HCT116 (cell line): ENCODE results near the gene GRPR. TPM values are rescaled to one million over a fixed set of nuclear protein-coding genes. Genes with fewer than 3 reads are reported as not detected.

Experiments used
- ATAC-seq: fragments of 200-7000 bp; cut with Tn5 transposase; 2 replicates; pipeline ENCODE4 v1.9.1; 2020; ENCODE audit warnings: mild to moderate bottlenecking, moderate library complexity
- BruUV-seq: library from RNA; stranded (reverse); fragments of 400-500 nt; replicated peaks from 2 replicates; lab custom pipeline; 2021; lab: Mats Ljungman, UMichigan
- CTCF ChIA-PET: fragments of 300-600 bp; sonication (Branson Sonifier 250); formaldehyde crosslinking; loops from one replicate; lab custom pipeline; 2021; ENCODE audit warnings: antibody characterized with exemption; lab: Charles Lee
- POLR2A ChIA-PET: fragments of 300-600, 350-600 bp; sonication (Branson Sonifier 250); formaldehyde crosslinking; loops from one replicate; lab custom pipeline; 2021; ENCODE audit warnings: antibody characterized with exemption; lab: Charles Lee
- RAD21 ChIA-PET, 2 experiments: fragments of 300-600 bp; sonication (Branson Sonifier 250); formaldehyde crosslinking; loops; one replicate each; lab custom pipeline; 2023; ENCODE audit warnings: low total read pairs in 2 of 2; ENCODE audit not compliant: uncharacterized antibody in 2 of 2, unreplicated experiment in 2 of 2, low non-redundant PET in 1 of 2; lab: Charles Lee
- DNase-seq: peaks from one replicate; pipeline ENCODE4 v3.0.0-alpha.2; 2010; ENCODE audit warnings: low read depth, low spot score
- H2AFZ ChIP-seq: fragments of 200-600 bp; shearing (Covaris generic), sonication (generic); 2 replicates; pipeline ENCODE4 v1.6.1; 2017; ENCODE audit warnings: low read depth, mixed run types, mixed read lengths, antibody characterized with exemption, low read length; ENCODE audit not compliant: poor library complexity, severe bottlenecking
- H3K27ac ChIP-seq: 2 replicates; pipeline ENCODE4 v1.5.1; 2012; ENCODE audit warnings: low read depth, low read length
- H3K27me3 ChIP-seq: fragments of 200-600 bp; sonication (generic); 2 replicates; pipeline ENCODE4 v1.6.1; 2016; ENCODE audit warnings: mixed run types, low read length, mixed read lengths; ENCODE audit not compliant: insufficient read depth
- H3K36me3 ChIP-seq, 2 experiments: fragments of 200-500 bp in 1 of 2; fragments of 200-600 bp in 1 of 2; sonication (Bioruptor generic) in 1 of 2; sonication (generic) in 1 of 2; 2 replicates each; pipeline versions ENCODE4 v1.5.1 to v1.6.1; 2014 to 2016; ENCODE audit warnings: low read length in 2 of 2, inconsistent platforms in 1 of 2, mixed read lengths in 1 of 2, mixed run types in 1 of 2; ENCODE audit not compliant: insufficient read depth in 2 of 2, control insufficient read depth in 1 of 2
- H3K4me1 ChIP-seq, 2 experiments: fragments of 200-600 bp in 1 of 2; sonication (generic) in 1 of 2; 2 replicates each; pipeline versions ENCODE4 v1.5.1 to v1.6.1; 2012 to 2017; ENCODE audit warnings: low read length in 2 of 2, inconsistent platforms in 1 of 2, mild to moderate bottlenecking in 1 of 2, mixed read lengths in 1 of 2, mixed run types in 1 of 2, moderate library complexity in 1 of 2; ENCODE audit not compliant: insufficient read depth in 2 of 2, control insufficient read depth in 1 of 2
- H3K4me2 ChIP-seq: fragments of 200-600 bp; sonication (generic); 2 replicates; pipeline ENCODE4 v1.6.1; 2017; ENCODE audit warnings: mixed run types, low read length, mixed read lengths
- H3K4me3 ChIP-seq, 2 experiments: fragments of 200-600 bp in 1 of 2; sonication (generic) in 1 of 2; replicated peaks in 1 of 2; 2 replicates each; pipeline ENCODE4 v1.5.1; 2011 to 2016; ENCODE audit warnings: low read length in 2 of 2, control low read depth in 1 of 2, low read depth in 1 of 2, mild to moderate bottlenecking in 1 of 2, mixed read lengths in 1 of 2, mixed run types in 1 of 2
- H3K79me2 ChIP-seq: fragments of 200-600 bp; sonication (generic); 2 replicates; pipeline ENCODE4 v1.6.1; 2017; ENCODE audit warnings: mild to moderate bottlenecking, mixed run types, low read length, moderate library complexity, mixed read lengths; ENCODE audit not compliant: insufficient read depth
- H3K9ac ChIP-seq: fragments of 200-600 bp; sonication (generic); 2 replicates; pipeline ENCODE4 v1.6.1; 2016; ENCODE audit warnings: low read length, mixed read lengths
- H3K9me2 ChIP-seq: fragments of 200-600 bp; sonication (generic), shearing (Covaris generic); 2 replicates; pipeline ENCODE4 v1.6.1; 2017; ENCODE audit warnings: mixed run types, mild to moderate bottlenecking, moderate library complexity; ENCODE audit not compliant: insufficient read depth
- H3K9me3 ChIP-seq, 2 experiments: fragments of 200-500 bp in 1 of 2; fragments of 200-600 bp in 1 of 2; sonication (Bioruptor generic) in 1 of 2; sonication (generic) in 1 of 2; 2 replicates each; pipeline ENCODE4 v1.6.1; 2014 to 2017; ENCODE audit warnings: low read length in 2 of 2, mixed read lengths in 2 of 2, inconsistent platforms in 1 of 2, low read depth in 1 of 2, mild to moderate bottlenecking in 1 of 2, mixed run types in 1 of 2, moderate library complexity in 1 of 2; ENCODE audit not compliant: control insufficient read depth in 1 of 2, insufficient read depth in 1 of 2
- H4K20me1 ChIP-seq: fragments of 200-600 bp; sonication (generic), shearing (Covaris generic); 2 replicates; pipeline ENCODE4 v1.6.1; 2017; ENCODE audit warnings: mixed run types, mild to moderate bottlenecking, moderate library complexity; ENCODE audit not compliant: insufficient read depth
- CEBPB ChIP-seq: IDR thresholded peaks from 2 replicates; pipeline ENCODE4 v1.6.1; 2012; ENCODE audit warnings: low read depth
- EGR1 ChIP-seq: IDR thresholded peaks from 2 replicates; pipeline ENCODE4 v1.6.1; 2012; ENCODE audit warnings: low read depth
- ELF1 ChIP-seq: IDR thresholded peaks from 2 replicates; pipeline ENCODE4 v1.6.1; 2012; ENCODE audit warnings: low read depth, borderline replicate concordance
- EZH2 ChIP-seq: fragments of 200-600 bp; sonication (generic); IDR thresholded peaks from 2 replicates; pipeline ENCODE4 v1.6.1; 2017; ENCODE audit warnings: antibody characterized with exemption, mixed run types
- EZH2phosphoT487 ChIP-seq: fragments of 200-600 bp; IDR thresholded peaks from 2 replicates; pipeline ENCODE4 v1.6.1; 2018; ENCODE audit warnings: antibody characterized with exemption, borderline replicate concordance
- FOSL1 ChIP-seq: IDR thresholded peaks from 2 replicates; pipeline ENCODE4 v1.6.1; 2012; ENCODE audit warnings: low read depth
- JUND ChIP-seq: IDR thresholded peaks from 2 replicates; pipeline ENCODE4 v1.6.1; 2012
- POLR2A ChIP-seq: IDR thresholded peaks from 2 replicates; pipeline ENCODE4 v1.7.0; 2011; ENCODE audit warnings: borderline replicate concordance; ENCODE audit not compliant: insufficient read depth, insufficient read length; ENCODE audit errors: extremely low read depth
- POLR2AphosphoS5 ChIP-seq: IDR thresholded peaks from 2 replicates; pipeline ENCODE4 v1.6.1; 2011; ENCODE audit warnings: mild to moderate bottlenecking, low read depth, low read length, moderate library complexity
- RAD21 ChIP-seq: IDR thresholded peaks from 2 replicates; pipeline ENCODE4 v1.6.1; 2012; ENCODE audit warnings: low read depth, mild to moderate bottlenecking
- SIN3A ChIP-seq: IDR thresholded peaks from 2 replicates; pipeline ENCODE4 v1.6.1; 2012; ENCODE audit warnings: low read depth
- SP1 ChIP-seq: IDR thresholded peaks from 2 replicates; pipeline ENCODE4 v1.6.1; 2012; ENCODE audit warnings: low read depth
- SRF ChIP-seq: IDR thresholded peaks from 2 replicates; pipeline ENCODE4 v1.6.1; 2012; ENCODE audit warnings: low read depth
- YY1 ChIP-seq: IDR thresholded peaks from 2 replicates; pipeline ENCODE4 v1.6.1; 2011; ENCODE audit warnings: low read length, low read depth, moderate library complexity, mild to moderate bottlenecking; ENCODE audit not compliant: insufficient replicate concordance; ENCODE audit errors: extremely low read depth
- ZFX ChIP-seq: fragments of 450-650 bp; IDR thresholded peaks from 2 replicates; pipeline ENCODE4 v1.6.1; 2017
- ZNF274 ChIP-seq: fragments of 200-500 bp; sonication (Bioruptor generic); IDR thresholded peaks from 2 replicates; pipeline ENCODE4 v1.6.1; 2014; ENCODE audit warnings: mild to moderate bottlenecking, low read depth, low read length, inconsistent platforms
- intact Hi-C: fragments of 100-400 bp; cut with micrococcal nuclease; formaldehyde crosslinking; loops from 2 replicates; pipeline ENCODE4 v1.10.0; 2022
- total RNA-seq: library from RNA; stranded (reverse); gene quantifications from one replicate; pipeline ENCODE4 v1.2.1, GENCODE V29; 2021; ENCODE audit not compliant: unreplicated experiment
- TF ChIP-seq, protein P1 (sequence below): IDR thresholded peaks from 2 replicates; pipeline ENCODE4 v1.6.1; 2012
- TF ChIP-seq, protein P2 (sequence below): IDR thresholded peaks from 2 replicates; pipeline ENCODE4 v1.6.1; 2012; ENCODE audit warnings: low read depth
- TF ChIP-seq, protein P3 (sequence below), 3 experiments: fragments of 200-600 bp in 1 of 3; sonication (generic) in 1 of 3; IDR thresholded peaks in 2 of 3; conservative IDR thresholded peaks in 1 of 3; 2 replicates each; pipeline ENCODE4 v1.5.1; 2012 to 2017; ENCODE audit warnings: low read depth in 2 of 3, low read length in 2 of 3, antibody characterized with exemption in 1 of 3, borderline replicate concordance in 1 of 3, control low read depth in 1 of 3, mild to moderate bottlenecking in 1 of 3, mixed read lengths in 1 of 3, mixed run types in 1 of 3, moderate library complexity in 1 of 3; ENCODE audit not compliant: insufficient read depth in 1 of 3
- TF ChIP-seq, protein P4 (sequence below): IDR thresholded peaks from 2 replicates; pipeline ENCODE4 v1.6.1; 2012
- TF ChIP-seq, protein P5 (sequence below): IDR thresholded peaks from 2 replicates; pipeline ENCODE4 v1.6.1; 2011; ENCODE audit warnings: mild to moderate bottlenecking, low read length, moderate library complexity; ENCODE audit not compliant: insufficient replicate concordance; ENCODE audit errors: extremely low read depth

The GRPR gene
- total RNA-seq, 1 experiment from 2014 or later, result 0.15 TPM

DNA sequence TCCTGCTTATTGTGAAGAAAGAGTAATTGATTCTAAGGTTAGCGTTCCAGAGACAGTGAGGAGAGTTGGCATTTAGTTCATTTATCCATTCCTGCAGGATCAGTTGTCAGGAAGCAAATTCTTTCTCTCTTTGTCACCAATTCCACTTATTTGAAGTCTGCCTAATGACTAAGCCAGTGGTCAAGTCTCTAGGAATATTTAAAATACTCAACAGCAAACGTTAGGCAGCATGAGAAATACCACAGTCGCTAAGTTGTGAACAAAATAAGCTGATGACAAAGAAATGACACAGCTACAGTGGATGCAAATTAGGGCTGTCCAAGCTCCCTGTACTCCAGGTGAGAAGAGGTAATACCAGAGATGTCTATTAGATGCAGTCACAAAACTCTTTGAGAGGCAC, 37.4 kb downstream of the GRPR start:
- Histone ChIP-seq H3K27me3 (no peaks in the 10 kb centered on the region), H3K36me3 (peaks cover 0 to 12% of the 10 kb centered on the region in 2 experiments; a peak in 1 of 4 replicates), H3K27ac (peak overlapping the region; percentile 66), H3K79me2 (no peaks in the 10 kb centered on the region), H3K4me2 (peak overlapping the region; percentile 67), H2AFZ (no peak overlapping the region), H3K9me2 (no peaks in the 10 kb centered on the region), H3K9ac (peak overlapping the region; percentile 33; the same call in 1 of the 2 replicates), H3K4me3 (peak overlapping the region in 1 of 2 experiments; percentile 11; a peak in 1 of 4 replicates), H4K20me1 (no peaks in the 10 kb centered on the region), H3K9me3 (no peaks in the 10 kb centered on the region), H3K4me1 (peaks cover 16 to 39% of the 10 kb centered on the region in 2 experiments)
- ChIA-PET CTCF (no interaction called here), RAD21 (no interaction called here), POLR2A (no interaction called here)
- DNase-seq (peak; percentile 66), ATAC-seq (peak; percentile 93)
- intact Hi-C loops, result no loop called here
- no TSS peak for BruUV-seq
- peak; percentile 74 for TF ChIP-seq SP1
- TF ChIP-seq, protein P1, sequence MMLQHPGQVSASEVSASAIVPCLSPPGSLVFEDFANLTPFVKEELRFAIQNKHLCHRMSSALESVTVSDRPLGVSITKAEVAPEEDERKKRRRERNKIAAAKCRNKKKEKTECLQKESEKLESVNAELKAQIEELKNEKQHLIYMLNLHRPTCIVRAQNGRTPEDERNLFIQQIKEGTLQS, result no peak
- TF ChIP-seq ZFX, result no peak
- TF ChIP-seq FOSL1, result peak; percentile 89
- no peak; the same call in 1 of the 2 replicates for TF ChIP-seq POLR2AphosphoS5
- TF ChIP-seq, protein P2, sequence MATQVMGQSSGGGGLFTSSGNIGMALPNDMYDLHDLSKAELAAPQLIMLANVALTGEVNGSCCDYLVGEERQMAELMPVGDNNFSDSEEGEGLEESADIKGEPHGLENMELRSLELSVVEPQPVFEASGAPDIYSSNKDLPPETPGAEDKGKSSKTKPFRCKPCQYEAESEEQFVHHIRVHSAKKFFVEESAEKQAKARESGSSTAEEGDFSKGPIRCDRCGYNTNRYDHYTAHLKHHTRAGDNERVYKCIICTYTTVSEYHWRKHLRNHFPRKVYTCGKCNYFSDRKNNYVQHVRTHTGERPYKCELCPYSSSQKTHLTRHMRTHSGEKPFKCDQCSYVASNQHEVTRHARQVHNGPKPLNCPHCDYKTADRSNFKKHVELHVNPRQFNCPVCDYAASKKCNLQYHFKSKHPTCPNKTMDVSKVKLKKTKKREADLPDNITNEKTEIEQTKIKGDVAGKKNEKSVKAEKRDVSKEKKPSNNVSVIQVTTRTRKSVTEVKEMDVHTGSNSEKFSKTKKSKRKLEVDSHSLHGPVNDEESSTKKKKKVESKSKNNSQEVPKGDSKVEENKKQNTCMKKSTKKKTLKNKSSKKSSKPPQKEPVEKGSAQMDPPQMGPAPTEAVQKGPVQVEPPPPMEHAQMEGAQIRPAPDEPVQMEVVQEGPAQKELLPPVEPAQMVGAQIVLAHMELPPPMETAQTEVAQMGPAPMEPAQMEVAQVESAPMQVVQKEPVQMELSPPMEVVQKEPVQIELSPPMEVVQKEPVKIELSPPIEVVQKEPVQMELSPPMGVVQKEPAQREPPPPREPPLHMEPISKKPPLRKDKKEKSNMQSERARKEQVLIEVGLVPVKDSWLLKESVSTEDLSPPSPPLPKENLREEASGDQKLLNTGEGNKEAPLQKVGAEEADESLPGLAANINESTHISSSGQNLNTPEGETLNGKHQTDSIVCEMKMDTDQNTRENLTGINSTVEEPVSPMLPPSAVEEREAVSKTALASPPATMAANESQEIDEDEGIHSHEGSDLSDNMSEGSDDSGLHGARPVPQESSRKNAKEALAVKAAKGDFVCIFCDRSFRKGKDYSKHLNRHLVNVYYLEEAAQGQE, result no peak
- TF ChIP-seq, protein P3, sequence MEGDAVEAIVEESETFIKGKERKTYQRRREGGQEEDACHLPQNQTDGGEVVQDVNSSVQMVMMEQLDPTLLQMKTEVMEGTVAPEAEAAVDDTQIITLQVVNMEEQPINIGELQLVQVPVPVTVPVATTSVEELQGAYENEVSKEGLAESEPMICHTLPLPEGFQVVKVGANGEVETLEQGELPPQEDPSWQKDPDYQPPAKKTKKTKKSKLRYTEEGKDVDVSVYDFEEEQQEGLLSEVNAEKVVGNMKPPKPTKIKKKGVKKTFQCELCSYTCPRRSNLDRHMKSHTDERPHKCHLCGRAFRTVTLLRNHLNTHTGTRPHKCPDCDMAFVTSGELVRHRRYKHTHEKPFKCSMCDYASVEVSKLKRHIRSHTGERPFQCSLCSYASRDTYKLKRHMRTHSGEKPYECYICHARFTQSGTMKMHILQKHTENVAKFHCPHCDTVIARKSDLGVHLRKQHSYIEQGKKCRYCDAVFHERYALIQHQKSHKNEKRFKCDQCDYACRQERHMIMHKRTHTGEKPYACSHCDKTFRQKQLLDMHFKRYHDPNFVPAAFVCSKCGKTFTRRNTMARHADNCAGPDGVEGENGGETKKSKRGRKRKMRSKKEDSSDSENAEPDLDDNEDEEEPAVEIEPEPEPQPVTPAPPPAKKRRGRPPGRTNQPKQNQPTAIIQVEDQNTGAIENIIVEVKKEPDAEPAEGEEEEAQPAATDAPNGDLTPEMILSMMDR (IDR thresholded peaks at IDR 0.05 in 2 of 3, conservative IDR thresholded peaks at IDR 0.05 in 1 of 3; ENCODE audit: borderline replicate concordance in 1 of 3, insufficient read depth in 1 of 3, low read depth in 2 of 3, low read length in 2 of 3), result no peak
- peak; percentile 88 for TF ChIP-seq JUND
- no peak for TF ChIP-seq POLR2A
- TF ChIP-seq ELF1, result no peak; the same call in 1 of the 2 replicates
- peak; percentile 32; the same call in 1 of the 2 replicates for TF ChIP-seq SRF
- TF ChIP-seq EZH2phosphoT487, result no peak
- peak; percentile 77; the same call in 1 of the 2 replicates for TF ChIP-seq SIN3A
- TF ChIP-seq, protein P4, sequence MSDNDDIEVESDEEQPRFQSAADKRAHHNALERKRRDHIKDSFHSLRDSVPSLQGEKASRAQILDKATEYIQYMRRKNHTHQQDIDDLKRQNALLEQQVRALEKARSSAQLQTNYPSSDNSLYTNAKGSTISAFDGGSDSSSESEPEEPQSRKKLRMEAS, result 0 out of 2 replicates have a peak, but pooled peaks have one; percentile 18
- TF ChIP-seq, protein P5, sequence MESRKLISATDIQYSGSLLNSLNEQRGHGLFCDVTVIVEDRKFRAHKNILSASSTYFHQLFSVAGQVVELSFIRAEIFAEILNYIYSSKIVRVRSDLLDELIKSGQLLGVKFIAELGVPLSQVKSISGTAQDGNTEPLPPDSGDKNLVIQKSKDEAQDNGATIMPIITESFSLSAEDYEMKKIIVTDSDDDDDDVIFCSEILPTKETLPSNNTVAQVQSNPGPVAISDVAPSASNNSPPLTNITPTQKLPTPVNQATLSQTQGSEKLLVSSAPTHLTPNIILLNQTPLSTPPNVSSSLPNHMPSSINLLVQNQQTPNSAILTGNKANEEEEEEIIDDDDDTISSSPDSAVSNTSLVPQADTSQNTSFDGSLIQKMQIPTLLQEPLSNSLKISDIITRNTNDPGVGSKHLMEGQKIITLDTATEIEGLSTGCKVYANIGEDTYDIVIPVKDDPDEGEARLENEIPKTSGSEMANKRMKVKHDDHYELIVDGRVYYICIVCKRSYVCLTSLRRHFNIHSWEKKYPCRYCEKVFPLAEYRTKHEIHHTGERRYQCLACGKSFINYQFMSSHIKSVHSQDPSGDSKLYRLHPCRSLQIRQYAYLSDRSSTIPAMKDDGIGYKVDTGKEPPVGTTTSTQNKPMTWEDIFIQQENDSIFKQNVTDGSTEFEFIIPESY, result no peak
- no peak for TF ChIP-seq EZH2
- no peak for TF ChIP-seq ZNF274
- no peak for TF ChIP-seq RAD21
- peak; percentile 41; the same call in 1 of the 2 replicates for TF ChIP-seq CEBPB
- TF ChIP-seq EGR1, result no peak
- TF ChIP-seq YY1, result no peak
